Measurements from ENCODE around the gene ADAMTSL4. TPM values are rescaled to one million over a fixed set of nuclear protein-coding genes. Genes with fewer than 3 reads are reported as not detected.
A peak's percentile ranks its signal among the peaks of the same experiment; 100 is the strongest.

ADAMTSL4 gene
- total and polyA plus RNA-seq, 4 donors = 5.6 to 12.2 (median 11.5) TPM

DNA sequence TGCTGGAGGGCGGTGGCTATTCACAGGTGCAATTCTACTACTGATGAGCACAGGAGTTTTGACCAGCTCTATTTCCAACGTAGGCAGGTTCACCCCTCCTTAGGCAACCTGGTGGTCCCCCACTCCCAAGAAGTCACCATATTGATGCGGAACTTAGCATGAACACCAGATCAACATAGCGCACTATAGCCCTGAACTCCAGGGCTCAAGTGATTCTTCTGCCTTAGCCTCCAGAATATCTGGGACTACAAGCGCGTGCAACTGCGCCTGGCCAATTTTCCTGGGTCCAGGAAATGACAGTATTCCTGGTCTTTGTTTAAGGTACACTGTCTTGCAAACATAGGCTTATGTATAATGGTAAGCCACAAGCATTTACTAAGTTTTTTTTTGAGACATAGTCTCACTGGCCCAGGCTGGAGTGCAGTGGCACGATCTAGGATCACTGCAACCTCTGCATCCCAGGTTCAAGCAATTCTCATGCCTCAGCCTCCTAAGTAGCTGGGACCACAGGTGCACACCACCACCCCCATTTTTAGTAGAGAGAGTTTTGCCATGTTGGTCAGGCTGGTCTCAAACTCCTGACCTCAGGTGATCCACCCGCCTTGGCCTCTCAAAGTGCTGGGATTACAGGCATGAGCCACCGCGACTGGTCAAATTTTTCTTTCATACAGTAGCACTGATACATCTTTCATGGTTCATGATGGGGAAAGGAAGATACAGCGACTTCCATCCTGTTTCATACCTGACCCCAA, 17.6 kb downstream of the ADAMTSL4 start:
- 84% methylated on average over 12 of the region's 12 CpGs for WGBS
- no peak for DNase-seq (ENCODE audit: low spot score)
- TF ChIP-seq REST (IDR thresholded peaks at IDR 0.05) (no peak), ZBTB33 (IDR thresholded peaks at IDR 0.05) (no peak), SP1 (IDR thresholded peaks at IDR 0.05) (no peak), YY1 (IDR thresholded peaks at IDR 0.05) (no peak), GABPA (IDR thresholded peaks at IDR 0.05 in 1 of 2, conservative IDR thresholded peaks at IDR 0.05 in 1 of 2) (no peak), TAF1 (conservative IDR thresholded peaks at IDR 0.05) (no peak), EGR1 (IDR thresholded peaks at IDR 0.05; ENCODE audit: low read depth in 2 of 2) (no peak), FOXA1 (IDR thresholded peaks at IDR 0.05) (no peak)
- TF ChIP-seq, protein P1, sequence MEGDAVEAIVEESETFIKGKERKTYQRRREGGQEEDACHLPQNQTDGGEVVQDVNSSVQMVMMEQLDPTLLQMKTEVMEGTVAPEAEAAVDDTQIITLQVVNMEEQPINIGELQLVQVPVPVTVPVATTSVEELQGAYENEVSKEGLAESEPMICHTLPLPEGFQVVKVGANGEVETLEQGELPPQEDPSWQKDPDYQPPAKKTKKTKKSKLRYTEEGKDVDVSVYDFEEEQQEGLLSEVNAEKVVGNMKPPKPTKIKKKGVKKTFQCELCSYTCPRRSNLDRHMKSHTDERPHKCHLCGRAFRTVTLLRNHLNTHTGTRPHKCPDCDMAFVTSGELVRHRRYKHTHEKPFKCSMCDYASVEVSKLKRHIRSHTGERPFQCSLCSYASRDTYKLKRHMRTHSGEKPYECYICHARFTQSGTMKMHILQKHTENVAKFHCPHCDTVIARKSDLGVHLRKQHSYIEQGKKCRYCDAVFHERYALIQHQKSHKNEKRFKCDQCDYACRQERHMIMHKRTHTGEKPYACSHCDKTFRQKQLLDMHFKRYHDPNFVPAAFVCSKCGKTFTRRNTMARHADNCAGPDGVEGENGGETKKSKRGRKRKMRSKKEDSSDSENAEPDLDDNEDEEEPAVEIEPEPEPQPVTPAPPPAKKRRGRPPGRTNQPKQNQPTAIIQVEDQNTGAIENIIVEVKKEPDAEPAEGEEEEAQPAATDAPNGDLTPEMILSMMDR (IDR thresholded peaks at IDR 0.05; ENCODE audit: low read depth, low read length, missing input control) = no peak
- H3K27me3 ChIP-seq (ENCODE audit: control insufficient read depth in 4 of 4, insufficient read depth in 4 of 4, low read length in 3 of 4) = no peaks in the 10 kb centered on the region
- H3K9me3 ChIP-seq (ENCODE audit: control insufficient read depth in 4 of 4, low read length in 3 of 4) = no peaks in the 10 kb centered on the region
- peaks cover 23 to 79% (median 68%) of the 10 kb centered on the region in 4 donors for H3K4me1 ChIP-seq (ENCODE audit: control insufficient read depth in 4 of 4, insufficient read depth in 4 of 4, low read length in 3 of 4)
- peaks cover 0 to 4% (median 1%) of the 10 kb centered on the region in 4 donors for H3K36me3 ChIP-seq (ENCODE audit: control insufficient read depth in 4 of 4, insufficient read depth in 3 of 4, low read depth in 1 of 4, low read length in 3 of 4)
- H3K27ac ChIP-seq (ENCODE audit: low read depth in 1 of 2, low read length in 2 of 2) = peak overlapping the region; percentile 87 to 89
- no peak overlapping the region for H3K9ac ChIP-seq (ENCODE audit: low read depth in 1 of 2, low read length in 2 of 2)
- no peak overlapping the region for H3K4me3 ChIP-seq (ENCODE audit: low read depth in 1 of 3, low read length in 3 of 3)

DNA sequence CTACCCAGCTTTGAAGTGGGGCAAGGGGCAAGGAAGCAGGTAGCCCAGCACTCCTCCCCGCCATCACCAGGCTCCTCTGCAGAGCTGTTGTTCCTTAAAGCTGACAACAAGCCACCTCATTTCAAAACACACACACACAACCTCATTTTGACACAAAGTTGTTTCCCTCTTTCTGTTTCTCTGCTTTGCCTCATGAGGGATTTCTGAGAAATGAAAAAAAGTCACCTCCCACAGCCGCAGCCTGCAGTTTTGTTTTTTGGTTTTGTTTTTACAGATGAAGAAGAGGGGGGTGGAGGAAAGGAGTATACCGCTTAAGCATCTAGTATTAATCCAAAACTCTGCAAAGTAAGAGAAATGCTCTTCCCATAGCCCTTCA, 18.1 kb downstream of the ADAMTSL4 start:
- Histone ChIP-seq H3K9ac (ENCODE audit: low read depth in 1 of 2, low read length in 2 of 2) (peak overlapping the region; percentile 81 to 87), H3K9me3 (ENCODE audit: control insufficient read depth in 4 of 4, low read length in 3 of 4) (no peaks in the 10 kb centered on the region), H3K36me3 (ENCODE audit: control insufficient read depth in 4 of 4, insufficient read depth in 3 of 4, low read depth in 1 of 4, low read length in 3 of 4) (peaks cover 0 to 4% (median 3%) of the 10 kb centered on the region in 4 donors), H3K27ac (ENCODE audit: low read depth in 1 of 2, low read length in 2 of 2) (peak overlapping the region; percentile 87 to 89), H3K4me1 (ENCODE audit: control insufficient read depth in 4 of 4, insufficient read depth in 4 of 4, low read length in 3 of 4) (peaks cover 25 to 76% (median 66%) of the 10 kb centered on the region in 4 donors), H3K4me3 (ENCODE audit: low read depth in 1 of 3, low read length in 3 of 3) (peak overlapping the region in 2 of 3 donors; percentile 36 to 46), H3K27me3 (ENCODE audit: control insufficient read depth in 4 of 4, insufficient read depth in 4 of 4, low read length in 3 of 4) (no peaks in the 10 kb centered on the region)
- 12% methylated on average over 3 of the region's 3 CpGs for WGBS
- no peak for DNase-seq (ENCODE audit: low spot score)
- no peak for TF ChIP-seq ATF3 (IDR thresholded peaks at IDR 0.05)
- no peak for TF ChIP-seq FOXA2 (IDR thresholded peaks at IDR 0.05)
- TF ChIP-seq FOXA1 (IDR thresholded peaks at IDR 0.05) = no peak
- no peak for TF ChIP-seq SP1 (IDR thresholded peaks at IDR 0.05)
- TF ChIP-seq, protein P1 (IDR thresholded peaks at IDR 0.05; ENCODE audit: low read depth, low read length, missing input control) = no peak
- TF ChIP-seq GABPA (IDR thresholded peaks at IDR 0.05 in 1 of 2, conservative IDR thresholded peaks at IDR 0.05 in 1 of 2) = no peak
- no peak for TF ChIP-seq JUND (IDR thresholded peaks at IDR 0.05)
- TF ChIP-seq RAD21 (IDR thresholded peaks at IDR 0.05) = no peak
- no peak for TF ChIP-seq TAF1 (conservative IDR thresholded peaks at IDR 0.05)
- no peak for TF ChIP-seq NR2F2 (IDR thresholded peaks at IDR 0.05)
- TF ChIP-seq MAX (IDR thresholded peaks at IDR 0.05) = no peak
- TF ChIP-seq RXRA (IDR thresholded peaks at IDR 0.05) = peak in 1 of 2 donors; percentile 4
- peak; percentile 7 for TF ChIP-seq YY1 (IDR thresholded peaks at IDR 0.05)
- no peak for TF ChIP-seq HNF4A (conservative IDR thresholded peaks at IDR 0.05)

All from liver (tissue), 9 donors.